ENCODE results near the gene STOX2.

The STOX2 gene

GRCh38 chr4:183986971-183987946, 82.2 kb downstream of the STOX2 start:
- peak; percentile 84 for DNase-seq (ENCODE audit: low read depth, low spot score)
- TF ChIP-seq CTCF (IDR thresholded peaks at IDR 0.05; ENCODE audit: low read depth, low read length), result no peak
- H3K4me3 ChIP-seq (ENCODE audit: low read depth, low read length), result peak overlapping the region; percentile 45
- in situ Hi-C loops (cut with HindIII; ENCODE audit: low sequenced_read_pairs), result no loop called here

GRCh38 chr4:183987987-183988392, 82.9 kb downstream of the STOX2 start:
- TF ChIP-seq CTCF (IDR thresholded peaks at IDR 0.05; ENCODE audit: low read depth, low read length), result no peak
- H3K4me3 ChIP-seq (ENCODE audit: low read depth, low read length), result peak overlapping the region; percentile 45
- peak; percentile 92 for DNase-seq (ENCODE audit: low read depth, low spot score)
- in situ Hi-C loops (cut with HindIII; ENCODE audit: low sequenced_read_pairs), result no loop called here

GRCh38 chr4:183988874-183989273, 83.8 kb downstream of the STOX2 start:
- no peak for DNase-seq (ENCODE audit: low read depth, low spot score)
- in situ Hi-C loops (cut with HindIII; ENCODE audit: low sequenced_read_pairs), result no loop called here
- H3K4me3 ChIP-seq (ENCODE audit: low read depth, low read length), result no peak overlapping the region
- TF ChIP-seq CTCF (IDR thresholded peaks at IDR 0.05; ENCODE audit: low read depth, low read length), result no peak

- DNase-seq (ENCODE audit: low read depth, low spot score), result peak; percentile 30
- no peak for TF ChIP-seq CTCF (IDR thresholded peaks at IDR 0.05; ENCODE audit: low read depth, low read length)
- in situ Hi-C loops (cut with HindIII; ENCODE audit: low sequenced_read_pairs), result no loop called here
- no peak overlapping the region for H3K4me3 ChIP-seq (ENCODE audit: low read depth, low read length)
Observed at GRCh38 chr4:183989461-183989860, 84.4 kb downstream of the STOX2 start.

- no peak for TF ChIP-seq CTCF (IDR thresholded peaks at IDR 0.05; ENCODE audit: low read depth, low read length)
- in situ Hi-C loops (cut with HindIII; ENCODE audit: low sequenced_read_pairs), result no loop called here
- DNase-seq (ENCODE audit: low read depth, low spot score), result no peak
- no peak overlapping the region for H3K4me3 ChIP-seq (ENCODE audit: low read depth, low read length)
Observed at GRCh38 chr4:183989931-183990330, 84.8 kb downstream of the STOX2 start.

- DNase-seq (ENCODE audit: low read depth, low spot score), result no peak
- TF ChIP-seq CTCF (IDR thresholded peaks at IDR 0.05; ENCODE audit: low read depth, low read length), result no peak
- in situ Hi-C loops (cut with HindIII; ENCODE audit: low sequenced_read_pairs), result no loop called here
- no peak overlapping the region for H3K4me3 ChIP-seq (ENCODE audit: low read depth, low read length)
Observed at GRCh38 chr4:183993676-183994075, 88.6 kb downstream of the STOX2 start.

Data from astrocyte of the spinal cord (primary cell).